Suprapubic skin (tissue), 3 donors: Measurements from ENCODE around the gene TSPAN14.

Source experiments
- CTCF ChIP-seq, 2 donors: fragments of 200-600 bp in 1 of 2; fragments of 450-650 bp in 1 of 2; sonication (generic) in 1 of 2; IDR thresholded peaks; one replicate each; pipeline ENCODE4 v1.5.1; 2016 to 2019; ENCODE audit warnings: antibody characterized with exemption in 2 of 2, mild to moderate bottlenecking in 1 of 2, moderate library complexity in 1 of 2
- POLR2A ChIP-seq, 2 donors: fragments of 450-650 bp; IDR thresholded peaks; one replicate each; pipeline ENCODE4 v1.6.1; 2017; ENCODE audit warnings: antibody characterized with exemption in 2 of 2, mild to moderate bottlenecking in 2 of 2, moderate library complexity in 2 of 2

DNA sequence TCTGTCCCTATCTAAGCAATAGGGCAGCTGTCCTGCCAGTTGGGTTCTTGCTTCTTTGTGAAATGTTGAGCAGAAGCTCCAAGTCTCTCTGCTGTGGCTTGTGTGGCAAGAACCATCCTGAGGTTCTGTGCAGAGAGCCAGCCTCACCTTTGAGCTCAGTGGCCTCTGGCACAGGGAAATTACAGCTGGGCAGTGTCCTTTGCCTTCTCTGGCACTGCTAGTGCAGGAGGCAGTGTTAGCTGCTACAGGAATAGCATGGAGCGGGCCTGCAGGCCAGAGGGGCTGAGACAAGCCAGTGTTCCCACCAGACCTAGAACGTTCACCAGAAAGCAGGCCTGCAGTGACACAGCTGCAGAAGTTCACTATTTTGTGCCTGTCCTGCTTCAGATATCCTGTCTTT is 44.0 kb upstream of the TSPAN14 start:
- TF ChIP-seq CTCF (IDR thresholded peaks at IDR 0.05) = no peak
- no peak for TF ChIP-seq POLR2A (IDR thresholded peaks at IDR 0.05)
